Activated effector memory CD4-positive, alpha-beta T cell treated with Interleukin-2 at 50 U/mL for 16 hours (primary cell): ENCODE data around the gene ZCCHC8.
A peak's percentile ranks its signal among the peaks of the same experiment; 100 is the strongest.

Source experiments
- DNase-seq: peaks from one replicate; pipeline ENCODE4 v3.0.0-alpha.2; 2020

Gene ZCCHC8

DNA sequence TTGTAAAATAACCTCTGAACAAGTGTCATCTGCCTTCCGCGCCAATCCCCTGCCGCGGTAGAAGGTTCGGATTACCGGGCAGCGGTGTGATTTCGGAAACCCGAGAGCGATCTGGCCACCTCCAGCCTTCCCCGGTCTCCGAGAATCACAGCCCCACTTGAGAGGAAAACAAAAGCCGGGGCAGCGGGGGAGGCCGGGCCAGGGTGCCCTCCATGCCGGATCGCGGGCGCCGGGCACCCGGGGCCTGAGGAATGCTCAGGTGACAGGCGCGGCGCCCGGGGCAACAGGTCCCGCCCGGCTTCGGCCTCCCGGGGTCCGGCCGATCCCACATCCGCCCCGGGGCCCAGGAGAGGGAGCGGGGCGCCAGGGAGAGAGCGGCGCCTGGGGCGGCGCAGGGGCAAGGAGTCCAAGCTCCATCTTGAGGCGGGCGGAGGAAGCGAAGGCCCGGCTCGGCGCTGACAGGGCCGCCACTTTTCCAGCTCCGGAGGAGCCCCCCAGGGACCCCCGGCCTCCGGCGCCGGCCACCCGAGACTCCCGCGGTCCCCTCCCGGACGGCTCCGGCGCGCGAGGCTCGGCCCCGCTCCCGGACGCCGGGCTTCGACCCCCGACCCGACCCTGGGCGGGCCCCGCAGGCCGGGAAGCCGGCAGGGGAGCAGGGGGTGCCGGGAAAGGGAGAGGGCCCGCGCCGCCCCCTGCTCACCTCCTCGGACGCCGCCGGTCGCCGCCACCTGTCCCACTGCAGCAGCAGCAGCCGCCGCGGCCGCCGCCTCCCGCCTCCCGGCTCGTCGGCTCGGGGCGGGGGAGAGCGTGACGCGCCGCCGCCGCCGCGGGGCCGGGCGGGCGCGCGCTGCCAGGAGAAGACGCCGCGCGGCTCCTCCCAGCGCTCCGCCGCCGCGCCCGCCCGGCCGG, 78.7 kb downstream of the ZCCHC8 start, which contains the start of gene CLIP1:
CLIP1 (minus strand) TSS at position 849 of the 909 bp plus-strand sequence. CDS start 42,217 bp downstream, outside the sequence.
- DNase-seq: peak; percentile 44
